AG10803 (cell line): ENCODE data around the gene SRGAP3.

Experiments used
- DNase-seq: peaks from one replicate; pipeline ENCODE4 v3.0.0; 2010; ENCODE audit warnings: low read depth
- H3K4me3 ChIP-seq: 2 replicates; pipeline ENCODE4 v1.5.1; 2011; ENCODE audit warnings: mild to moderate bottlenecking, low read length, control low read depth
- TF ChIP-seq, protein P1 (sequence below): conservative IDR thresholded peaks from 2 replicates; pipeline ENCODE4 v1.5.1; 2011; ENCODE audit warnings: mild to moderate bottlenecking, low read length, control low read depth, inconsistent platforms

The SRGAP3 gene

DNA sequence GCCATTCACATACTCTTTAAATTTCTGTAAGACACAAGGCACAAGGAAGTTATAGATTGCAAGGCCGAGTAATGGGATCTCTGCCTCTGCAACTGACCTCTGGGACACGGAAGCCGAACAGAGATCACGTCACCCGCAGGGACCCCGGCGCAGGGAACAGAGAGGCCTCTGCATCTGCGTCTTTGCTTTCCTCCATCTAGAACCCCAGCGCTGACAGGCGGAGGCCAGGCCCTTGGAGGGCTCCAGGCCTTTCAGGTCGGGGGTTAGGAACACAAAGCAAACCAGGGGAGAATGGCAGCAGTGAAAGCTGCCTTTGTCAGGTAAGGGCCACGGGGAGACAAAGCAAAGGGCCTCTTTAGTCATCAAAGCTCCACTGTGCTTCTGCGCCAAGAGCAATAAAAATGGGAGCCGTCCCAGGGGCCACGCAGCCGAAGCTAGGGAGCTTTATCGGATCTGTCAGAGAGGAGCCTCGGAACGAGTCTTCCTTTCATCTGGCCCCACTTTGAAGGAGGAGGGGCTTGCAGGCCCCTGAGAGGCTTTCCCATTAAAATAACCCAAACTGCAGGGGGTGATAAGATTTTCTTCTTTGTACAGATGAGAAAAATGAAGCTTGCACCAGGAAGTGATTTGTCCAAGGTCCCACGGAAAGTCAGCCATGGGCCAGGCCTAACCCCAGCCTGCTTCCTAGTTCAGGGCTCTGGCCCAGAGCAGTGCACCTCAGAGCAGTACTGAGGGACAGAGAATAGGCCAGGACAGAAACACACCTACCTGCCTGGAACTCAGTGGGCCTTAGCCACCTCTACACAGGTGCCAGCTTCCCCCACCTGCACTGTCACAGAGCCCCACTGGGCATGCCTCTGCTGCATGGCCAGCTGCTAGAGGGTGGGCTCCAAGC, 201.7 kb downstream of the SRGAP3 start:
- no peak for DNase-seq
- TF ChIP-seq, protein P1, sequence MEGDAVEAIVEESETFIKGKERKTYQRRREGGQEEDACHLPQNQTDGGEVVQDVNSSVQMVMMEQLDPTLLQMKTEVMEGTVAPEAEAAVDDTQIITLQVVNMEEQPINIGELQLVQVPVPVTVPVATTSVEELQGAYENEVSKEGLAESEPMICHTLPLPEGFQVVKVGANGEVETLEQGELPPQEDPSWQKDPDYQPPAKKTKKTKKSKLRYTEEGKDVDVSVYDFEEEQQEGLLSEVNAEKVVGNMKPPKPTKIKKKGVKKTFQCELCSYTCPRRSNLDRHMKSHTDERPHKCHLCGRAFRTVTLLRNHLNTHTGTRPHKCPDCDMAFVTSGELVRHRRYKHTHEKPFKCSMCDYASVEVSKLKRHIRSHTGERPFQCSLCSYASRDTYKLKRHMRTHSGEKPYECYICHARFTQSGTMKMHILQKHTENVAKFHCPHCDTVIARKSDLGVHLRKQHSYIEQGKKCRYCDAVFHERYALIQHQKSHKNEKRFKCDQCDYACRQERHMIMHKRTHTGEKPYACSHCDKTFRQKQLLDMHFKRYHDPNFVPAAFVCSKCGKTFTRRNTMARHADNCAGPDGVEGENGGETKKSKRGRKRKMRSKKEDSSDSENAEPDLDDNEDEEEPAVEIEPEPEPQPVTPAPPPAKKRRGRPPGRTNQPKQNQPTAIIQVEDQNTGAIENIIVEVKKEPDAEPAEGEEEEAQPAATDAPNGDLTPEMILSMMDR, result no peak
- no peak overlapping the region for H3K4me3 ChIP-seq

- TF ChIP-seq, protein P1, result no peak
- H3K4me3 ChIP-seq, result no peak overlapping the region
- DNase-seq, result no peak
Observed at GRCh38 chr3:9045371-9045770, 204.1 kb downstream of the SRGAP3 start.

DNA sequence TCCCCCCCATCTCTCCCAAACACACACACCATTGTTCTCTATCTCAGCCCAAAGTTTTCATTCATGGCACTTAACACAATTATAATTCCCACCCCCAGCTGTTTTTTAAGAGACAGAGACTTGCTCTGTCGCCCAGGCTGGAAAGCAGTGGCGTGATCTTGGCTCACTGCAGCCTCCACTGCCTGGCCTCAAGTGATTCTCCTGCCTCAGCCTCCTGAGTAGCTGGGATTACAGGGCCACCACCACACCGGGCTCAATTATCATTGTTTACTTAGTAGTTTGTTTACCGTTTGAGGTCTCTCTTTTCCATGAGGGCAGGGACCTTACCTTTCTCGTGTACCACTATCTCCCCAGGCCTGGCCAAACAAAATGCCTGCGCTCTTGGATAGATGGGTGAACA, 206.4 kb downstream of the SRGAP3 start:
- H3K4me3 ChIP-seq, result no peak overlapping the region
- no peak for DNase-seq
- TF ChIP-seq, protein P1, result no peak

- no peak for DNase-seq
- TF ChIP-seq, protein P1, result no peak
- H3K4me3 ChIP-seq, result no peak overlapping the region
Observed at GRCh38 chr3:9041626-9042025, 207.8 kb downstream of the SRGAP3 start.

- DNase-seq, result no peak
- no peak overlapping the region for H3K4me3 ChIP-seq
- TF ChIP-seq, protein P1, result no peak
Observed at GRCh38 chr3:9040996-9041395, 208.4 kb downstream of the SRGAP3 start.

DNA sequence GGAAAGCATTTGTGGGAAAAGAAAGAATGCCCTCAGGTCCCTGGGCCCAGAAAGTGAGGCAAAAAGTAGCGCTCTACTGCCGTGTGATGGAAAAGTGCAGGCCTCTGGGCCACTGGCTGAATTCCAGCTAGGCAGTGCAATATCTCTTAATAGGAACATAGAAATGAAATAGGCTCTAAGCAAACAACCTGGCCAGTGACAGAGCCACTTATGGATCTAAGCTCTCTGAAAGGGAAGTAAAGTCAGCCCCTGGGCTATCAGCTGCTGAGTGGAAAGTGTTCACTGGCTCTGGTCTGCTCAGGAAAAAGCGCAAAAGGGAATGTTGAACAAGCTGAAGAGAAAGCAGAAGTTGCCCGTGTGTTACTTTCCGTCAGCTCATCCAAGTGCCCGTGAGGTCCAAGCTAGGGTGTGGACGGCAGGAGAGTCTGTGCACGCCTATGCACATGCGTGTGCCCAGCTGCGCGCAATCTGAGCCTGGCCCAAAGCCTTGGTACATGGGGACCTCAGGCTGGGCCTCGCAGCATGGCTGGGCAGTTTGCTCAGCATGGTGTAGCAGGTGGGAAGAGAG, 212.2 kb downstream of the SRGAP3 start:
- DNase-seq, result no peak
- TF ChIP-seq, protein P1, result no peak

More for the DNA sequence above, 212.2 kb downstream of the SRGAP3 start:
- H3K4me3 ChIP-seq, result no peak overlapping the region
